Dendritic cell treated with granulocyte-macrophage colony-stimulating factor and Interleukin-4, amounts not matched to agents 40 ng/mL and 50 ng/mL, for 4 days (primary cell): ENCODE results near the gene TRPV3.
"Not testable (repeated sequence)": the region's sequence is repeated elsewhere in the genome, so short reads cannot be mapped to it uniquely, and the experiment has no call there.

Source experiments
- H3K27ac Mint-ChIP-seq: one replicate; pipeline ENCODE4 v1.8.0; 2022; ENCODE audit warnings: mild to moderate bottlenecking, mixed read lengths
- H3K27me3 Mint-ChIP-seq: one replicate; pipeline ENCODE4 v1.8.0; 2022; ENCODE audit warnings: mild to moderate bottlenecking, mixed read lengths
- H3K36me3 Mint-ChIP-seq: one replicate; pipeline ENCODE4 v1.8.0; 2022; ENCODE audit warnings: low read depth, mixed read lengths
- H3K4me1 Mint-ChIP-seq: one replicate; pipeline ENCODE4 v1.8.0; 2022; ENCODE audit warnings: low read depth, mixed read lengths
- H3K4me3 Mint-ChIP-seq: one replicate; pipeline ENCODE4 v1.8.0; 2022; ENCODE audit warnings: mild to moderate bottlenecking, moderate library complexity, mixed read lengths
- H3K9me3 Mint-ChIP-seq: one replicate; pipeline ENCODE4 v1.8.0; 2022; ENCODE audit warnings: mixed read lengths
- intact Hi-C: fragments of 100-400 bp; cut with micrococcal nuclease; formaldehyde crosslinking; loops from one replicate; pipeline ENCODE4 v1.15.0; 2022

Gene TRPV3

GRCh38 chr17:3531266-3532101, 26.1 kb downstream of the TRPV3 start:
- Mint-ChIP-seq H3K4me3 (no peak overlapping the region), H3K9me3 (no peaks in the 10 kb centered on the region), H3K27me3 (peaks cover 26% of the 10 kb centered on the region), H3K27ac (no peak overlapping the region), H3K4me1 (peaks cover 5% of the 10 kb centered on the region), H3K36me3 (no peaks in the 10 kb centered on the region)
- intact Hi-C loops: no loop called here

DNA sequence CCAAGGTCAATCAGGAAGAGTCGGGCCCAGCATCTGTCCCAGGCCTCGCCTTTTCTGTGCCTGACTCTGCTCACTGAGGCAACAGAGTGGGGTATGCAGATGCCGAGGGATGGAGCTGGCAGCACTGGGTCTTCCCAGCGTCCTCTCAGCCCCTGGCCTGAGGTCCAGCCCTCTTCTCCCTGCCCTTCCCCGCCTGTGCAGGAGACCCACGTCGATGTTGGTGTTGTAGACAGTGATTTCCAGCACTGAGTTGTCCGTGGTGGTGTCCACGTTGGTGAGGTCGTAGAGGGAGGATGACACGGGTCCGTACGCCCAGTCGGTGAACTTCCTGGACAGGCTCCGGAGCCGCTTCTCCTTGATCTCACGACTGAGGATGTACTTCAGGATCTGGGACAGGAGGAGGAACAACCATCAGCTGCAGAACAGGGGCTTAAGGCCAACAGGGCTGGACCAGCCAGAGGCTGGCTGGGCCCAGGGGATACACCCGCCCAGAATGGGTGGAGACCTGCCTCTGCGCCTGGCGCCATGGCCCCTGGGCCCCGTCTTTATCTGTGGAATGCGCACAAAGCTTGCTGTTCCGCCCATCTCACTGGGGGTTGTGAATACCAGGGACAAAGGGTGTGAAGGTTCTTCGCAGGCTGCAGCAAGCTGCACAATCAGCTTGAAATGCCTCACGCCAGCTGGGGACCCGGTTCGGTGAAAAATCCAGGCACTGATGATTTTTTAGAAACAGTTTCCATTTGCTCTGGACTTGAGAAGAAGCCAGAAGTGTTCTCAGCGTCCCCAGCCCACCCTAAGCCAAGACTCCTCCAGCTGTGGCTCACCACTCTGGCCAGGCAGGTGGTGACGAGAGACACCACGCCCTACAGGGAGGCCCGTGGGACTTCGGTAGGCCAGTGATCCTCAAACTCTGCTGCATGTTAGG, 27.5 kb downstream of the TRPV3 start:
- Mint-ChIP-seq H3K4me1 (peaks cover 5% of the 10 kb centered on the region), H3K36me3 (no peaks in the 10 kb centered on the region), H3K9me3 (no peaks in the 10 kb centered on the region), H3K27me3 (peaks cover 16% of the 10 kb centered on the region), H3K27ac (no peak overlapping the region), H3K4me3 (no peak overlapping the region)
- intact Hi-C loops: no loop called here

DNA sequence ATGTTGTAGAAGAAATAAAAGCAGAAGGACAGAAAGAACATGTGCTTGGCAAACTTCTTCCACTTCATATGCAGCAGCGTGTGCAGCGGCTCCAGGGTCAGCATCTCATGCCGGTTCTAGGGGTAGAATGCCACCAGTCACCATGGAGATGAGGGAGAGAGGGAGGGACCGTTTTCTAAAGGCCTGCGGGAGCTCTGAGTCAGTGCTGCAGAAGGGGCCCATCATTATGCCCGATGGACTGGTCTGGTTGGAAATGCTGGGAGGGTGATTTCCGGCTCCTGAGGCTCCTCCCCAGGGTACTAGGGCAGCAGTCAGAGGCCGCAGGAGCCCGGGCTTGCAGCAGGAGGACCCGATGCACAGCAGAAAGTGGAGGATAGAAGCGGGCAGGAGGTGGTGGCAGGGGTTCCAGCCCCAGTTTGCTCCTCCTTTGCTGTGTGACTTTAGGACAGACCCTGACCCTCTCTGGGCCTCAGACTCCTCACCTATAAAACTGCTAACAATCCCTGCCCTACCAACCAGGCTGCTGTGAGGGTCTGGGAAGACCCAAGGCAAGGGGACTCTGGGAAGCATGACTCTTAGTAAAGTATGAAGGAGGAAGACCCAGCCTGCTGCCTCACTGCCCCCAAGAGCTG, 28.6 kb downstream of the TRPV3 start:
- H3K9me3 Mint-ChIP-seq: no peaks in the 10 kb centered on the region
- no peak overlapping the region for H3K4me3 Mint-ChIP-seq
- H3K36me3 Mint-ChIP-seq: no peaks in the 10 kb centered on the region
- intact Hi-C loops: no loop called here
- no peaks in the 10 kb centered on the region for H3K4me1 Mint-ChIP-seq
- no peak overlapping the region for H3K27ac Mint-ChIP-seq
- H3K27me3 Mint-ChIP-seq: peaks cover 9% of the 10 kb centered on the region

DNA sequence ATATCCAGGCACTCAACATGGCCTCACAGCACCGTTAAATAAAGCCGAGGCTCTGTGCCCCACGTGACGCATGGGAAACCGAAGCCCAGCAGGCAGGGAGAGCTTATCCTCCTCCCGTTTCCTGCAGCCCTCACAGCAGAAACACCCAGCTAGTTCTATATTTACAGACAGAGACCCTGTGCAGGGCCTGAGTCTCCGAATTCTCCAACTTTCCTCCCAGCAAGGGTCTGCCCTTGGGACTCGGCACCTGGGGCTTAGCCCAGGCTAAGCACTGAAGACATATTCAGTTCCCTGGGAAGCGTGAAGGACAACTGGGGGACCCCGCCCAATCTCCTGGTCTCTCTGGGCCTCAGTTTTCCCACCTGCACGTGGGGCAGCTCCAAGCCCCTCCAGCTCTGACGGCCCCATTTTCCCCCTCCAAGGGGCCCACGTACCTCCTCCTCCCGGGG, 29.2 kb downstream of the TRPV3 start:
- no peaks in the 10 kb centered on the region for H3K9me3 Mint-ChIP-seq
- H3K27me3 Mint-ChIP-seq: peaks cover 7% of the 10 kb centered on the region
- no peak overlapping the region for H3K27ac Mint-ChIP-seq
- no peak overlapping the region for H3K4me3 Mint-ChIP-seq
- no peaks in the 10 kb centered on the region for H3K4me1 Mint-ChIP-seq
- intact Hi-C loops: no loop called here
- H3K36me3 Mint-ChIP-seq: no peaks in the 10 kb centered on the region

- H3K36me3 Mint-ChIP-seq: no peaks in the 10 kb centered on the region
- peaks cover 3% of the 10 kb centered on the region for H3K27me3 Mint-ChIP-seq
- H3K27ac Mint-ChIP-seq: no peak overlapping the region
Measured at GRCh38 chr17:3527896-3528295, 29.7 kb downstream of the TRPV3 start.

GRCh38 chr17:3527468-3527867, 30.1 kb downstream of the TRPV3 start:
- intact Hi-C loops: no loop called here
- Mint-ChIP-seq H3K36me3 (no peaks in the 10 kb centered on the region), H3K4me1 (no peaks in the 10 kb centered on the region), H3K27me3 (peaks cover under 1% of the 10 kb centered on the region), H3K9me3 (no peaks in the 10 kb centered on the region), H3K27ac (no peak overlapping the region), H3K4me3 (no peak overlapping the region)

More at GRCh38 chr17:3527896-3528295, 29.7 kb downstream of the TRPV3 start:
- no peaks in the 10 kb centered on the region for H3K9me3 Mint-ChIP-seq
- no peak overlapping the region for H3K4me3 Mint-ChIP-seq
- intact Hi-C loops: no loop called here
- no peaks in the 10 kb centered on the region for H3K4me1 Mint-ChIP-seq

DNA sequence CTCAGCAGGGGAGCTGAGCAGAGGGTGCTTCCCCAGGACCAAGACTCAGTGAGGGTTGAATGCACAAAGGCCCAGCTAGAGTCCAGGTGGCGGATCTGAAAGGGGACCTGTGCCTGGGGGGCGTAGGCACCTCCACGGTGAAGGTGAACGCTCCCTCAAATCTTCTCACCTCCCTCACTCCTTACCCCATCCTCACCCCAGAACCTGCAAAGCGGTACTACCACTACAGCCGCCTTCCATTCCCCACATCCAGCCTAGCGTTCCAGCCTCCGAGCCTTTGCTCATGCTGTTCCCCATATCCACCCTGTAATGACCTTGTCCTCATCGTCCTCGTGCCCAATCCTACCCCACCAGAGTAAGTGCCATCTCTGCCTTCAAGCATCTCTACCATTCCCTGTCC, 30.6 kb downstream of the TRPV3 start:
- Mint-ChIP-seq H3K4me1 (no peaks in the 10 kb centered on the region), H3K27me3 (no peaks in the 10 kb centered on the region), H3K4me3 (no peak overlapping the region), H3K9me3 (no peaks in the 10 kb centered on the region), H3K27ac (no peak overlapping the region), H3K36me3 (no peaks in the 10 kb centered on the region)
- intact Hi-C loops: no loop called here

DNA sequence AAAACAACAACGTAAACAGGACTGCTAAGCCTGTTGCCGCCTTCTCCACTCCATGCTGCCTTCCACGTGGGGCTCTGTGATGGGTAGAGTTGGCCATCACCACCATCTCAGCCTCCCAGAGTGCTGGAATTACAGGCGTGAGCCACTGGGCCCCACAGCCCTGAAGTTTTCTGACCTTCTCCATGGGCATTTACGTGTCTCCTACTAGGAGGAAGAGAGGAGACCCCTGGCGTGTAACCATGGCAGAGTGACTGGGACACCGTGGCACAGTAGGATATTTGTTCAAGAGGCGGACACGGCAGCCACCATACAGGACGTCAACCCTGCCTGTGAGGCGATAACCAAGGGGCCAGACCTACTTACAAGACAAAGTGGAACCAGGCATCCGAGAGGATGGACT, 31.1 kb downstream of the TRPV3 start:
- Mint-ChIP-seq H3K4me3 (no peak overlapping the region), H3K27ac (no peak overlapping the region), H3K9me3 (no peaks in the 10 kb centered on the region), H3K36me3 (no peaks in the 10 kb centered on the region), H3K4me1 (no peaks in the 10 kb centered on the region), H3K27me3 (no peaks in the 10 kb centered on the region)
- intact Hi-C loops: no loop called here

- Mint-ChIP-seq H3K4me1 (no peaks in the 10 kb centered on the region), H3K27me3 (no peaks in the 10 kb centered on the region), H3K4me3 (no peak overlapping the region), H3K9me3 (no peaks in the 10 kb centered on the region), H3K27ac (no peak overlapping the region), H3K36me3 (no peaks in the 10 kb centered on the region)
- intact Hi-C loops: no loop called here
Measured at GRCh38 chr17:3524024-3524423, 33.6 kb downstream of the TRPV3 start.

DNA sequence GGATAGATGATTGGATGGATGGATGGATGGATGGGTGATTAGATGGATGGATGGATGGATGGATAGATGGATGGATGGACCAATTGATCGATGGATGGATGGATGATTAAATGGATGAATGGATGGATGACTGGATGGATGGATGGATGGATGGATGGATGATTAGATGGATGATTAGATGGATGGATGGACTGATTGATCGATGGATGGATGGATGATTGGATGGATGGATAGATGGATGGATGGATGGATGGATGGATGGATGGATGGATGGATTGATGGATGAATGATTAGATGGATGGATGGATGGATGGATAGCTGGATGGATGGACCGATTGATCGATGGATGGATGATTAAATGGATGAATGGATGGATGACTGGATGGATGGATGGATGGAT, 38.1 kb downstream of the TRPV3 start:
- H3K27ac Mint-ChIP-seq, H3K36me3 Mint-ChIP-seq, H3K4me1 Mint-ChIP-seq, H3K9me3 Mint-ChIP-seq, H3K4me3 Mint-ChIP-seq, intact Hi-C loops, H3K27me3 Mint-ChIP-seq: not testable (repeated sequence)

GRCh38 chr17:3514873-3515272, 42.7 kb downstream of the TRPV3 start:
- no peak overlapping the region for H3K27ac Mint-ChIP-seq
- no peaks in the 10 kb centered on the region for H3K9me3 Mint-ChIP-seq
- no peak overlapping the region for H3K4me3 Mint-ChIP-seq
- intact Hi-C loops: no loop called here
- H3K36me3 Mint-ChIP-seq: no peaks in the 10 kb centered on the region
- H3K27me3 Mint-ChIP-seq: peaks cover 2% of the 10 kb centered on the region
- H3K4me1 Mint-ChIP-seq: no peaks in the 10 kb centered on the region

- H3K4me1 Mint-ChIP-seq, H3K4me3 Mint-ChIP-seq, intact Hi-C loops, H3K27ac Mint-ChIP-seq, H3K9me3 Mint-ChIP-seq, H3K36me3 Mint-ChIP-seq, H3K27me3 Mint-ChIP-seq: not testable (repeated sequence)
Measured at GRCh38 chr17:3514167-3514566, 43.4 kb downstream of the TRPV3 start.

- no peaks in the 10 kb centered on the region for H3K36me3 Mint-ChIP-seq
- H3K9me3 Mint-ChIP-seq: no peaks in the 10 kb centered on the region
- intact Hi-C loops: no loop called here
- H3K4me1 Mint-ChIP-seq: no peaks in the 10 kb centered on the region
- peaks cover 2% of the 10 kb centered on the region for H3K27me3 Mint-ChIP-seq
- no peak overlapping the region for H3K27ac Mint-ChIP-seq
- no peak overlapping the region for H3K4me3 Mint-ChIP-seq
Measured at GRCh38 chr17:3513305-3514035, 44.1 kb downstream of the TRPV3 start.
